Stimulated activated CD8-positive, alpha-beta memory T cell treated with anti-CD3 and anti-CD28 coated beads, Interleukin-12 subunit alpha, Interleukin-12 subunit beta, amount 100 ng/mL, for 24 hours (primary cell): Measurements from ENCODE around the gene CUBN.

Experiments used
- DNase-seq: peaks from one replicate; pipeline ENCODE4 v3.0.0-alpha.2; 2020; ENCODE audit errors: extremely low read depth

CUBN gene

GRCh38 chr10:17129741-17130140 is at the start of gene CUBN:
Gene CUBN, minus strand, starts transcription at chr10:17129811. Its CDS starts 46 bp downstream, at chr10:17129765.
- DNase-seq, result no peak

GRCh38 chr10:17179002-17179401 is 49.4 kb upstream of the CUBN start:
- DNase-seq, result no peak

- DNase-seq, result no peak
Measured at GRCh38 chr10:17178006-17178405, 48.4 kb upstream of the CUBN start.

- DNase-seq, result no peak
Measured at GRCh38 chr10:17177014-17177413, 47.4 kb upstream of the CUBN start.

- no peak for DNase-seq
Measured at GRCh38 chr10:17176091-17176490, 46.5 kb upstream of the CUBN start.

- no peak for DNase-seq
Measured at GRCh38 chr10:17175551-17175950, 45.9 kb upstream of the CUBN start.

GRCh38 chr10:17174626-17175025 is 45.0 kb upstream of the CUBN start:
- no peak for DNase-seq

- no peak for DNase-seq
Measured at GRCh38 chr10:17171141-17171641, 41.6 kb upstream of the CUBN start.

DNA sequence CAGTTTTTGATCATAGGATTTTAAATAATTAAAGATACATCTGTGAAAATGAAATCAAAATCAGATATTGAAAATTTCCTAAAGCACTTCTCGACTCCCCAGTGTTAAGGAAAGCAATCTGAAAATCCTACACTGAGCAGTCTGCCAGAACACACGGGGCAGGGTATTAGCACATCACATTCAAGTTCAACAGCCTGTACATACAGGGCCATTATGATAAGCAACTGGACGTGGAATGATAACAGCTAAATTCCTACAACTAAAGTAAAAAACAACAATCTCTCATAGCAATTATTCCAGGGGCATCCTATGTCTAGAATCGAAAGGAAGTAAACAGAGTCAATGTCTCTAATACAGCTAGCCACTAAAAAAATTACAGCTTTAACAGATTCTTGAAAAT is 40.2 kb upstream of the CUBN start:
- DNase-seq, result no peak

DNA sequence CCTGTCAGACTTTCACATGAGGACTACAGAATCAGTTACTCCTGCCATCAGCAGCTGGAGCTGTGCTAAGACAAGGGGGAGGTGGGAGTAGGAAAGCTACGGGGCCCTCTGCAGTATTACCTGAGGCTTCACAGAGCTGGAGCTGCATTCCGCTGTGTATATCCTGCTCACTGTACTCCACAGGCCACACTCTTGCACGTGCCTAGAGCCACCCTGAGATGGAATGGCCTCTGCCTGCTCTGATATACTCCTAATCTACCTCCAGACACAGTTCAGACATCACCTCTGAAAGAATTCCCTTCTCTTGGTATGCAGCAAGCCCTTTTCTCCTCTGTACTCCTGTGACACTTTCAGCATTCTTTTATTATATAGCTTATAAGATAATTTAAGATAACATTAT is 37.1 kb upstream of the CUBN start:
- no peak for DNase-seq

DNA sequence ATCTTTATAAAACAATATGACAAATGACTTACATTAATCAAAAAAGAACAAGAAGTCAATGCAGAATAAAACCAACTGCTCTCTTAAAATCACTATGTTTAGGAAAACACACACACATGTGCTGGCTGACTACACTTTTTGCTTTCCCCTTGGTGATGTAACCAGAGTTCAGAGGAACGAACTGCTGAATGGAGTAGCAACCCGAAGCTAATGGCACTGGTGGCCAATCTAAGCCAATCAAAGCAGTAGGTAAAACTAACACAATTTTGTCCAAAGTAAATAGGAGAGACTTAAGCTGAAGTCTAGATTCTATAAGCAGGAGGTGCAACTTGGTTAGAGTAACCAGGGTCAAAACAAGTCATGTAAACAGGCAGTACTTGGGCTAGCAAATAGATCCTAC is 33.2 kb upstream of the CUBN start:
- no peak for DNase-seq

DNA sequence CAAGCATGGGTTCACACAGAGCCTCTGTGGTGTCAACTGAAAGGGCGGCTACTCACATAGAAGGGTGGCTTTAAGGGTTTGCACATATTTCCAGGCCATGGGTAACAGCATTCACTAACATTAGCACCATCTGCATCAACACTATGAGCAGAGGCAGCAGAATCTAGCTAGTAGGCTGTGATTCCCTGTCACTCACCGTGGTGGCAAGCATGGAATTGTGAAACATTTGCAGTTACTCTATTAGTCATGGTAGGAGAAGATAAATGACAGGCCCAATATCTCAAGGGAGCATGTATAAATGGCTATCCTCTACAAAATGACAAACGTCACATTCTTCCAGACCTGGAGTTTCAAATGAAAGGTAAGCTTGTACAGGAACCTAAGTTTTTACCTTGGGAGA is 32.2 kb upstream of the CUBN start:
- no peak for DNase-seq

- DNase-seq, result no peak
Measured at GRCh38 chr10:17157024-17157423, 27.4 kb upstream of the CUBN start.

DNA sequence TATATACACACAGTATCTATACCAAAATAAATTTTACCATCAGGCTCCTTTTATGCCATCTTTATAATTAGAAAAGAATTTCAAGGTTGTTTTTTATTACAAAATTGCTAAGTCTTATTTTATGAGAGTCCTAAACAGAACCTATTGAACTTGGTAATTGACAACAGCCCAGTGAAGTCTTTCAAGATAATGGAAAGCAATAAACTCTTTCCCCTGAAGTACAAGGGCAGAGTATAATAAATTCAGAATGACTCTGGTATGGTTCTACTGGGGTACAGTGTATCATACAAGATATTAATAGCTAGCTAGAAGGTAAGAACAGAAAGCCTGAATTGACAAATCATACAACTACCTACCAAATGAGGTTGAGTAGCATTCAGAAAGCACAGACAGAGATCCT is 26.2 kb upstream of the CUBN start:
- no peak for DNase-seq

DNA sequence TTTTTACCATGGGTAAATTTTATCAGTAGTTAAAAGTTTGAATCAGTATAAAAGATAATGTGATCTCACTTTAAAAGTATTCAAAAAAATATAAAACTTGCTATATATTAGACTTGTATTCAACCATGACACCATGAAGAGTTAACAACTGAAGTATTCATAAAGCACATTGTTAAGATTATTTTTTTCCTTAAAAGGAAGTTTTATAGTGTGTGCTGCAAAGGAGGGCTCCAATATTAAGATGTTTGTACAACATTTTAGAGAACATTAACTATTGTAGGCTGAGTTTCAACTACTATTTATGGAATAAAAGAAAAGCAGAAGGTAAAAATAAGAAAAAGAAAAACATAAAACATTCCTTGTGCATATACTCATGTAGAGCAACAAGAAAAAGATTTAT is 24.5 kb upstream of the CUBN start:
- no peak for DNase-seq

GRCh38 chr10:17153321-17153720 is 23.7 kb upstream of the CUBN start:
- DNase-seq, result no peak

DNA sequence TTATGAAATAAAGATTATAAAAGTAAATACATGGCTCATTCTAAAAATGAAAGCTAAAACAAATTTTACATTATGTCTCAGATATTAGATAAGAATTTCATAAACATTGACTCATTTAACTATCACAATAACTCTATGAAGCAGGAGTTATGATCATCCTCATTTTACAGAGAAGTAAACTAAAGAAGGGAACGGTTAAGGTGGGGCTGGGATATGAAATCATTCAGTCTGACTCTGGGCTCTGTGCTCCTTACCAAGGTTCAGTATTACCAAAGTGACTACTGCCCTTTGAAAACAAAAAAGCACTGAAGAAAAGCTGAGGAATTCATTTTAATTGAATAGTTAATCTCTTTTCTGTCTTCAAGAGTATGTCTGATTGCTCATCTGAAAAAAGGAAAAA is 22.1 kb upstream of the CUBN start:
- no peak for DNase-seq

- DNase-seq, result no peak
Measured at GRCh38 chr10:17147884-17148489, 18.4 kb upstream of the CUBN start.

- no peak for DNase-seq
Measured at GRCh38 chr10:17146892-17147291, 17.3 kb upstream of the CUBN start.

DNA sequence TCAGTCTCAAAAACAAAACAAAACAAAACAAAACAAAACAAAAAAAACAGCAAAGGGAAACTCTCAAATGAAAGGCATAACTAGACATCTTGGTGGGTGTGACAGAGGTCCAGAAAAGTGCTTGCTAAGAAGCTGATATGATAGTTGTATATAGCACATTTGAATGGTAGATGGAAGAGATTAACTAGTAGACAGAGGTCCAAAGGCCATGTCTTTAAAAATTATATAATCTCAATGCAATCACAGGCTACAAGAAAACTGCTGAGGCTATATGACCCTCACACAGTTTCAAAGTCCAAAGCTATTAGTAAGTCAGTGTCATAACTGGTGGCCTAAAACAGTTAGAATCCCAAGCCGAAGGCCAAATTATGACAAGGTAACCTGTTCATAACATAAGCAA is 15.6 kb upstream of the CUBN start:
- no peak for DNase-seq

- DNase-seq, result peak; percentile 23
Measured at GRCh38 chr10:17144757-17145156, 15.1 kb upstream of the CUBN start.

DNA sequence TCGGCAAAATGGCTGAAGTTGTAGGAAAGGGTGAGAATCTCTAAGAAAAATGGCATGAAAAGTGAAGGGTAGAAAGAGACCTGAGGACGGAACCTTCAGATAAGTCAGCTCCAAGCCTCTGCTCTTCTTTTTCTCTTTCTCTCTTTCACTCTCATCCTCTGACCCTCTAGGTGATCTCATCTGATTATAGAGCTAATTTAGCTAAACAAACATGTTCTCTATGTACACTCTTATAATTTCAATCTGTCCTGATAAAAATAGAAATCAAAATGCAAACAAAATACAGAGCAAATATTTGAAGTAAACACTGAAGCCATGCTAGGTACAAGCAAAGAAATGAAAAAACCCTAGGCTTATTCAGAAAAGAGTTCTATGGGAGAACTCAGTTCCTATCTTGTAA is 14.4 kb upstream of the CUBN start:
- no peak for DNase-seq

- DNase-seq, result no peak
Measured at GRCh38 chr10:17143055-17143690, 13.6 kb upstream of the CUBN start.
